Measurements from ENCODE around the gene BOLL.

DNA sequence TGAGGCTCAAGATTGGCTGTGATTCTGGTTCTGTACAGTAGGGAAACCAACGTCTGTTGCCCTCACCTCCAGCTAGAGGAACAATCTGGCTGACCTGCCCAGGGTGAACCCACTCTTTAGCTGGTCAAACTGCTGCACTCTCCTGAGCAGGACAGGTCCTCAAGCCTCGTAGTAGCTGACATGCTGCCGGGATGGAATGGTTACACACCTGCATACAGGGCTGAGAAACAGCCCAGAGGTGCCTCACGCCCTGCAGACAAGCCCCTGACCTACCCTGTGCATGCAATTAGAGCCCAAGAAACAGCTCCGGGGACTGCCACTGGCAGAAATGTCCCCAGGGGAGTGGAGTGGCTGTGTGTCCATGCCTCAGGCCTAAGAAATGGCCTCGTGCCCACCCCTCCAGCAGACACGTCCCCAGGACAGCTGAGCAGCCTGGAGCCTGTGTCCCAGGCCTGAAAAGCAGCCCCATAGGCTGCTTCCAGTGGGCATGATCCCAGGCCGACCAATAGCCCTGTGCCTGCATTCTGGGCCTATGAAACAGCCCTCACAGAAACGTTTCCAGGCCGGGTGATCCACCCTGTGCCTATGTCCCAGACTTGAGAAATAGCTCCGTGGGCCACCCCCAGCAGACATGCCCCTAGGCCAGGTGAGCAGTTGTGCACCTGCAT lies 25.4 kb downstream of the BOLL start:
- TF ChIP-seq, protein P1, sequence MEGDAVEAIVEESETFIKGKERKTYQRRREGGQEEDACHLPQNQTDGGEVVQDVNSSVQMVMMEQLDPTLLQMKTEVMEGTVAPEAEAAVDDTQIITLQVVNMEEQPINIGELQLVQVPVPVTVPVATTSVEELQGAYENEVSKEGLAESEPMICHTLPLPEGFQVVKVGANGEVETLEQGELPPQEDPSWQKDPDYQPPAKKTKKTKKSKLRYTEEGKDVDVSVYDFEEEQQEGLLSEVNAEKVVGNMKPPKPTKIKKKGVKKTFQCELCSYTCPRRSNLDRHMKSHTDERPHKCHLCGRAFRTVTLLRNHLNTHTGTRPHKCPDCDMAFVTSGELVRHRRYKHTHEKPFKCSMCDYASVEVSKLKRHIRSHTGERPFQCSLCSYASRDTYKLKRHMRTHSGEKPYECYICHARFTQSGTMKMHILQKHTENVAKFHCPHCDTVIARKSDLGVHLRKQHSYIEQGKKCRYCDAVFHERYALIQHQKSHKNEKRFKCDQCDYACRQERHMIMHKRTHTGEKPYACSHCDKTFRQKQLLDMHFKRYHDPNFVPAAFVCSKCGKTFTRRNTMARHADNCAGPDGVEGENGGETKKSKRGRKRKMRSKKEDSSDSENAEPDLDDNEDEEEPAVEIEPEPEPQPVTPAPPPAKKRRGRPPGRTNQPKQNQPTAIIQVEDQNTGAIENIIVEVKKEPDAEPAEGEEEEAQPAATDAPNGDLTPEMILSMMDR (IDR thresholded peaks at IDR 0.05), result no peak
- no peak for TF ChIP-seq POLR2A (IDR thresholded peaks at IDR 0.05)
